Suprapubic skin (tissue), 3 donors: ENCODE results near the gene CEACAM16.

ENCODE experiments used
- EP300 ChIP-seq: sonication (generic); formaldehyde crosslinking; IDR thresholded peaks from one replicate; pipeline ENCODE4 v1.6.1; 2017; ENCODE audit warnings: antibody characterized with exemption
- TF ChIP-seq, protein P1 (sequence below), 2 donors: fragments of 200-600 bp in 1 of 2; fragments of 450-650 bp in 1 of 2; sonication (generic) in 1 of 2; IDR thresholded peaks; one replicate each; pipeline ENCODE4 v1.5.1; 2016 to 2019; ENCODE audit warnings: antibody characterized with exemption in 2 of 2, mild to moderate bottlenecking in 1 of 2, moderate library complexity in 1 of 2

DNA sequence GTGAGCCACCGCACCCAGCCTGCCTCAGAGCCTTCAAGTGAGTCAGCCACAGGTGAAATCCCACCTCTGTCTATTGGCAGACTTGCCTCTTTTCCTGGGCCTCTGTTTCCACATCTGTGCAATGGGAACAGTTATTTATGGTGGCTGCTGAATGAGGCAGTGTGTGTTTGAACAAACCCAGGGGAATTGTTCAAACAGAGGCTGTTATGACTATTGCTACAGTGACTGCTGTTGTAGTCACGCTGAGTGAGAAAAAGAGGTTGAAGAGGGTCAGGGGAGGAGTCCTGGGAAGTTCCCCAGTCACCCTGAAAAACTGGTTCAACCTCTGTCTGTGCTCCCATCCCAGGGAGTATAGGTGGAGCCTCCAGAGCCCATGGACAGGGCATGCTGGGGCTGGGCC, 27.6 kb upstream of the CEACAM16 start, which contains the start of gene CEACAM19:
- TF ChIP-seq, protein P1, sequence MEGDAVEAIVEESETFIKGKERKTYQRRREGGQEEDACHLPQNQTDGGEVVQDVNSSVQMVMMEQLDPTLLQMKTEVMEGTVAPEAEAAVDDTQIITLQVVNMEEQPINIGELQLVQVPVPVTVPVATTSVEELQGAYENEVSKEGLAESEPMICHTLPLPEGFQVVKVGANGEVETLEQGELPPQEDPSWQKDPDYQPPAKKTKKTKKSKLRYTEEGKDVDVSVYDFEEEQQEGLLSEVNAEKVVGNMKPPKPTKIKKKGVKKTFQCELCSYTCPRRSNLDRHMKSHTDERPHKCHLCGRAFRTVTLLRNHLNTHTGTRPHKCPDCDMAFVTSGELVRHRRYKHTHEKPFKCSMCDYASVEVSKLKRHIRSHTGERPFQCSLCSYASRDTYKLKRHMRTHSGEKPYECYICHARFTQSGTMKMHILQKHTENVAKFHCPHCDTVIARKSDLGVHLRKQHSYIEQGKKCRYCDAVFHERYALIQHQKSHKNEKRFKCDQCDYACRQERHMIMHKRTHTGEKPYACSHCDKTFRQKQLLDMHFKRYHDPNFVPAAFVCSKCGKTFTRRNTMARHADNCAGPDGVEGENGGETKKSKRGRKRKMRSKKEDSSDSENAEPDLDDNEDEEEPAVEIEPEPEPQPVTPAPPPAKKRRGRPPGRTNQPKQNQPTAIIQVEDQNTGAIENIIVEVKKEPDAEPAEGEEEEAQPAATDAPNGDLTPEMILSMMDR (IDR thresholded peaks at IDR 0.05), result no peak
- no peak for TF ChIP-seq EP300
